Testis (tissue), 2 donors: ENCODE data around the gene SPTBN4.

ENCODE experiments used
- POLR2A ChIP-seq: fragments of 450-650 bp; IDR thresholded peaks from one replicate; pipeline ENCODE4 v1.6.1; 2017; ENCODE audit warnings: antibody characterized with exemption, mild to moderate bottlenecking, moderate library complexity
- TF ChIP-seq, protein P1 (sequence below), 3 experiments: fragments of 450-650 bp in 2 of 3; fragments of 200-600 bp in 1 of 3; sonication (generic) in 1 of 3; IDR thresholded peaks; one replicate each; pipeline ENCODE4 v1.5.1; 2016 to 2019; ENCODE audit warnings: antibody characterized with exemption in 3 of 3, mild to moderate bottlenecking in 2 of 3, moderate library complexity in 1 of 3

DNA sequence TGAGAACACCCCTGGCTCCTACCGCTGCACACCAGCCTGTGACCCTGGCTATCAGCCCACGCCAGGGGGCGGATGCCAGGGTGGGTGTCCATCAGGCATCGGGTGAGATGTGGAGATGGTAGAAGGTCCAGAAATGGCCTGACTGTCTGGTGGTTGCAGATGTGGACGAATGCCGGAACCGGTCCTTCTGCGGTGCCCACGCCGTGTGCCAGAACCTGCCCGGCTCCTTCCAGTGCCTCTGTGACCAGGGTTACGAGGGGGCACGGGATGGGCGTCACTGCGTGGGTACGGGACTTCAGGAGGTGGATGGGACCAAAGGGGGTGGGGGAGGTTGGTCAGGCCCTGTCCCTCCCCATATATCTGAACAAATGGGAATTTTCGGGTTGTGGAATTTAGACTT is 150.1 kb downstream of the SPTBN4 start:
- TF ChIP-seq, protein P1, sequence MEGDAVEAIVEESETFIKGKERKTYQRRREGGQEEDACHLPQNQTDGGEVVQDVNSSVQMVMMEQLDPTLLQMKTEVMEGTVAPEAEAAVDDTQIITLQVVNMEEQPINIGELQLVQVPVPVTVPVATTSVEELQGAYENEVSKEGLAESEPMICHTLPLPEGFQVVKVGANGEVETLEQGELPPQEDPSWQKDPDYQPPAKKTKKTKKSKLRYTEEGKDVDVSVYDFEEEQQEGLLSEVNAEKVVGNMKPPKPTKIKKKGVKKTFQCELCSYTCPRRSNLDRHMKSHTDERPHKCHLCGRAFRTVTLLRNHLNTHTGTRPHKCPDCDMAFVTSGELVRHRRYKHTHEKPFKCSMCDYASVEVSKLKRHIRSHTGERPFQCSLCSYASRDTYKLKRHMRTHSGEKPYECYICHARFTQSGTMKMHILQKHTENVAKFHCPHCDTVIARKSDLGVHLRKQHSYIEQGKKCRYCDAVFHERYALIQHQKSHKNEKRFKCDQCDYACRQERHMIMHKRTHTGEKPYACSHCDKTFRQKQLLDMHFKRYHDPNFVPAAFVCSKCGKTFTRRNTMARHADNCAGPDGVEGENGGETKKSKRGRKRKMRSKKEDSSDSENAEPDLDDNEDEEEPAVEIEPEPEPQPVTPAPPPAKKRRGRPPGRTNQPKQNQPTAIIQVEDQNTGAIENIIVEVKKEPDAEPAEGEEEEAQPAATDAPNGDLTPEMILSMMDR (IDR thresholded peaks at IDR 0.05), result no peak
- TF ChIP-seq POLR2A, result no peak
